ENCODE data around the gene PKDCC. TPM values are rescaled to one million over a fixed set of nuclear protein-coding genes. Genes with fewer than 3 reads are reported as not detected.

The PKDCC gene
- total and polyA plus RNA-seq, 2 donors = 25.1 to 77.8 TPM

DNA sequence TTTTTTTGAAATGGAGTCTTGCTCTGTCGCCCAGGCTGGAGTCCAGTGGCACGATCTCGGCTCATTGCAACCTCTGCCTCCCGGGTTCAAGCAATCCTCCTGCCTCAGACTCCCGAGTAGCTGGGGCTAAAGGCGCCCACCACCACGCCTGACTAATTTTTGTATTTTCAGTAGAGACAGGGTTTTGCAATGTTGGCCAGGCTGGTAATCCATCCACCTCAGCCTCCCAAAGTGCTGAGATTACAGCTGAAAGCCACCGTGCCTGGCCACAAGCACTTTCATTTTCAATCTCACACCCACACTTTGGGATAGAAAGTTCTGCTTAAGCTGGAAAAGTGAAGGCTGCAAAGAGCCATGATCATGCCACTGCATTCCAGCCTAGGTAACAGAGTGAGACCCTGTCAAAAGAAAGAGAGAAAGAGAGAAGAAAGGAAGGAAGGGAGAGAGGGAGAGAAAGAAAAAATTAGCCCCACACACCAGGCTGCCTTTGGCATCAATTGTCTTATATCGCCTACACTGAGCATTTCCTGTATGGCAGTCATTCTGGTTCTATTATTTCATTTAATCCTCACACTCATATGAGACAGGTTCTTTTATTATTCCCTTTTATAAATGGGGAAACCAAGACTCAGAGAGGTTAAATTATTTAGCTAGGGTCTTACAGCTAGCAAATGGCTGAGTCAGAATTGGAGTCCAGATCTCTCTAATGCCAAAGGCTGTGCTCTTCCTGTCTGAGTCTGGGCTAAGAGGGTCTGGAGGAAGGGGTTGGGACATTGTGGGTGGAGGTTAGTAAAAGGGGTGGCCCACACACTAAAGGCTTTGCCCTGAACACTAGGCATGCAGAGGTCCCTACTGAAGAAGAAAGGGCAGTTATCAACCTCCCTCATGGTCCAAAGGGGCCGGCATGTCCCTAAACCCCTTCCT, 37.9 kb upstream of the PKDCC start:
- no peak overlapping the region for H3K4me3 ChIP-seq (ENCODE audit: low read length in 2 of 2)
- H3K4me1 ChIP-seq (ENCODE audit: control insufficient read depth in 2 of 2, insufficient read depth in 2 of 2, low read length in 2 of 2) = peaks cover 0 to 7% of the 10 kb centered on the region in 2 donors
- DNase-seq (ENCODE audit: low read depth in 6 of 9, low spot score in 9 of 9) = no peak
- H3K36me3 ChIP-seq (ENCODE audit: control insufficient read depth in 2 of 2, insufficient read depth in 2 of 2, low read length in 1 of 2) = no peaks in the 10 kb centered on the region
- 84% methylated on average over 10 of the region's 10 CpGs for WGBS
- no peak overlapping the region for H3K27ac ChIP-seq (ENCODE audit: low read depth in 1 of 2, low read length in 1 of 2)
- H3K27me3 ChIP-seq (ENCODE audit: control insufficient read depth in 2 of 2, insufficient read depth in 1 of 2, low read length in 1 of 2) = no peaks in the 10 kb centered on the region
- H3K9me3 ChIP-seq (ENCODE audit: control insufficient read depth in 2 of 2, insufficient read depth in 1 of 2, low read length in 1 of 2) = no peaks in the 10 kb centered on the region

DNA sequence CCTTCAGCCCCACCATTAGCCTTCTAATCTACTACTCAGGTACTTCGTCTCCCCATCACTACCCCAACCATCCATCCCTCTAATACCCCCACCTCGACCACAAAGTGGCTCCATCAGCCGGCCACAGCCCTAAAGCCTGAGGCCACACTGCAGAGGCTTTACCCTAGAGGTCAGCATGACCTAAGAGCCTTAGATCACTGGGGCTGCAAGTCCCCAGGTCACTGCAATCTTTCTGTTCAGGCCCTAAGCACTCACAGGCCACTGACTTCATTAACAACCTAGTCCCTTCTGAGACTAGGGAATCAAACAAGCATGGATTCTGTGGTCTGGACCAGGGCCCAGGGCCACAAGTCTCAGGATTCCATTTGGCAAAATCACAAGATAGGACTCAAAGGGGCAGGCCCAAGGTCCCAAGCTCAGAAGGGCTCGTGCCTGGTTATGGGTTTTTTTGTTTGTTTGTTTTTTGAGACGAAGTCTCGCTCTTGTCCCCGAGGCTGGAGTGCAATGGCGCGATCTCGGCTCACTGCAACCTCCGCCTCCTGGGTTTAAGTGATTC, 37.0 kb upstream of the PKDCC start:
- Histone ChIP-seq H3K4me3 (ENCODE audit: low read length in 2 of 2) (no peak overlapping the region), H3K27me3 (ENCODE audit: control insufficient read depth in 2 of 2, insufficient read depth in 1 of 2, low read length in 1 of 2) (no peaks in the 10 kb centered on the region), H3K36me3 (ENCODE audit: control insufficient read depth in 2 of 2, insufficient read depth in 2 of 2, low read length in 1 of 2) (no peaks in the 10 kb centered on the region), H3K9me3 (ENCODE audit: control insufficient read depth in 2 of 2, insufficient read depth in 1 of 2, low read length in 1 of 2) (no peaks in the 10 kb centered on the region), H3K4me1 (ENCODE audit: control insufficient read depth in 2 of 2, insufficient read depth in 2 of 2, low read length in 2 of 2) (peaks cover 0 to 7% of the 10 kb centered on the region in 2 donors), H3K27ac (ENCODE audit: low read depth in 1 of 2, low read length in 1 of 2) (no peak overlapping the region)
- WGBS = 92% methylated on average over 11 of the region's 11 CpGs
- DNase-seq (ENCODE audit: low read depth in 6 of 9, low spot score in 9 of 9) = no peak

DNA sequence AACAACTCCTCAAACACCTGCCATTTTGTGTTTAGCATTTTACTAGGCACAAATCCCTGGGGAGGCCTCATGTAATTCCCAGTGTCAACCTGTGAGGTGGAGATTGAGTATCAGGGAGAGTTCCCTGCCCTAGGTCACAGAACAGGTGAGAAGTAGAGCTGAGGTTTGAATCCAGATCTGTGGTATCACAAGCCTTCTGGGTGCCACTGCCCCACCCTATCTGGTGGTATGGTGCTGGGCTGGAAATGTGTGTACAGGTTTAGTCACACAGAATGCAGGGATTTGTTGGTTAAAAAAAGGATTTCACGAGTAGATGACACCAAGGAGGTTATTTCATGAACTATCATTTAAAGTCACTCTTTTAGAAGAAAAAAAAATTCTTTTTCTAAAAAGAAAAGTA, 35.7 kb upstream of the PKDCC start:
- no peak overlapping the region for H3K4me3 ChIP-seq (ENCODE audit: low read length in 2 of 2)
- WGBS = 90% methylated on average over 1 of the region's 1 CpG

DNA sequence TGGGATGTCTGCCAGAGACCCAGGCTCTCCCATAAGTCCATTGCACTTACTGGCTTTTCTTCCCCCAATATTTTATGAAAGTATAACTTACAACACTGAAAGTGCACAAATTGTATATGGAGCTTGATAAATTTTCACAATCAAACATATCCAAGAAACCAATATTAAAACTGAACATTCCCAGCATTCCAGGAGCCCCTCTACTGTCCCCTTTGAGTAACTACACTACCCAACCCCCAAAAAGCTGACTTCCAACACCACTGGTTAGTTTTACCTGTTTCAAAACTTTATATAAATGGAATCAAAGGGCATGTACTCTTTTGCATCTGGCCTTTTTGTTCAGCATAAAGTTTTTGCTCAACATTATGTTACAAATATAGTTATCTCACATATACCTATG, 35.2 kb upstream of the PKDCC start:
- Histone ChIP-seq H3K36me3 (ENCODE audit: control insufficient read depth in 2 of 2, insufficient read depth in 2 of 2, low read length in 1 of 2) (no peaks in the 10 kb centered on the region), H3K4me3 (ENCODE audit: low read length in 2 of 2) (no peak overlapping the region), H3K27ac (ENCODE audit: low read depth in 1 of 2, low read length in 1 of 2) (no peak overlapping the region), H3K4me1 (ENCODE audit: control insufficient read depth in 2 of 2, insufficient read depth in 2 of 2, low read length in 2 of 2) (peaks cover 0 to 7% of the 10 kb centered on the region in 2 donors), H3K27me3 (ENCODE audit: control insufficient read depth in 2 of 2, insufficient read depth in 1 of 2, low read length in 1 of 2) (no peaks in the 10 kb centered on the region), H3K9me3 (ENCODE audit: control insufficient read depth in 2 of 2, insufficient read depth in 1 of 2, low read length in 1 of 2) (no peaks in the 10 kb centered on the region)
- DNase-seq (ENCODE audit: low read depth in 6 of 9, low spot score in 9 of 9) = no peak

More for the DNA sequence above, 35.7 kb upstream of the PKDCC start:
- DNase-seq (ENCODE audit: low read depth in 6 of 9, low spot score in 9 of 9) = no peak
- H3K36me3 ChIP-seq (ENCODE audit: control insufficient read depth in 2 of 2, insufficient read depth in 2 of 2, low read length in 1 of 2) = no peaks in the 10 kb centered on the region
- H3K27me3 ChIP-seq (ENCODE audit: control insufficient read depth in 2 of 2, insufficient read depth in 1 of 2, low read length in 1 of 2) = no peaks in the 10 kb centered on the region
- peaks cover 0 to 7% of the 10 kb centered on the region in 2 donors for H3K4me1 ChIP-seq (ENCODE audit: control insufficient read depth in 2 of 2, insufficient read depth in 2 of 2, low read length in 2 of 2)
- no peak overlapping the region for H3K27ac ChIP-seq (ENCODE audit: low read depth in 1 of 2, low read length in 1 of 2)
- no peaks in the 10 kb centered on the region for H3K9me3 ChIP-seq (ENCODE audit: control insufficient read depth in 2 of 2, insufficient read depth in 1 of 2, low read length in 1 of 2)

DNA sequence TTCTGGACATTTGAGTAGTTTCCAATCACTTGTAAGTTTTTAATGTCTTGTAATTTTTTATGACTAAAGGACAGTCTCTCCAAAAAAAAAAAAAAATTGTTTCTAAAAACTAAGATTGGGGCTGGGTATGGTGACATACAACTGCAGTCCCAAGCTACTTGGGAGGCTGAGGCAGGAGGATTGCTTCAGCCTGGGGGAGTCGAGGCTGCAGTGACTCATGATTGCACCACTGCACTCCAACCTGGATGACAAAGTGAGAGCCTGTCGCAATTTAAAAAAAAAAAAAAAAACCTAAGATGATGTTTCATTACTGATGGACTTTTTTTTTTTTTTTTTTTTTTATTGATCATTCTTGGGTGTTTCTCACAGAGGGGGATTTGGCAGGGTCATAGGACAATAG, 34.4 kb upstream of the PKDCC start:
- WGBS = 96% methylated on average over 2 of the region's 2 CpGs
- Histone ChIP-seq H3K4me1 (ENCODE audit: control insufficient read depth in 2 of 2, insufficient read depth in 2 of 2, low read length in 2 of 2) (peaks cover 0 to 5% of the 10 kb centered on the region in 2 donors), H3K27ac (ENCODE audit: low read depth in 1 of 2, low read length in 1 of 2) (no peak overlapping the region), H3K9me3 (ENCODE audit: control insufficient read depth in 2 of 2, insufficient read depth in 1 of 2, low read length in 1 of 2) (no peaks in the 10 kb centered on the region), H3K4me3 (ENCODE audit: low read length in 2 of 2) (no peak overlapping the region), H3K27me3 (ENCODE audit: control insufficient read depth in 2 of 2, insufficient read depth in 1 of 2, low read length in 1 of 2) (no peaks in the 10 kb centered on the region), H3K36me3 (ENCODE audit: control insufficient read depth in 2 of 2, insufficient read depth in 2 of 2, low read length in 1 of 2) (no peaks in the 10 kb centered on the region)
- no peak for DNase-seq (ENCODE audit: low read depth in 6 of 9, low spot score in 9 of 9)

DNA sequence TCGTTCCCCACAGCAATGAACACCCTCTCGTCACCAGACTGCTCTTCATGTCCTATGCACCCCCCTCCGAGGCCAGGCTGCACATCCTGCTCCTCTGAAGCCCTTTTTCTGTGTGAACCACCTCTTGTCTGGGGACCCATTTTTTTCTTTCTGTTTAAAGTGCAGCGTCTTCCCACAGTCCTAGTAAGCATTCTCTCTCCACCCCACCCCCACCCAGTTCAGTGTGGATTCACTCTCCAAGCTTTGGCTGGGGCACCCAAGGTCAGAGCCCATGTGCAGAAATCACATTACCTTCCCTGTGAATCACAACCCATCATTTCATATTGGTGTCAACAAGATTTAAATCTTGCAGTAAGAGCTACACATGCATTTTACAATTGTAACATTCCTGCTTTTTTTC, 26.4 kb upstream of the PKDCC start:
- H3K9me3 ChIP-seq (ENCODE audit: control insufficient read depth in 2 of 2, insufficient read depth in 1 of 2, low read length in 1 of 2) = no peaks in the 10 kb centered on the region
- H3K4me3 ChIP-seq (ENCODE audit: low read length in 2 of 2) = no peak overlapping the region
- H3K36me3 ChIP-seq (ENCODE audit: control insufficient read depth in 2 of 2, insufficient read depth in 2 of 2, low read length in 1 of 2) = no peaks in the 10 kb centered on the region
- no peaks in the 10 kb centered on the region for H3K27me3 ChIP-seq (ENCODE audit: control insufficient read depth in 2 of 2, insufficient read depth in 1 of 2, low read length in 1 of 2)
- DNase-seq (ENCODE audit: low read depth in 6 of 9, low spot score in 9 of 9) = no peak
- H3K4me1 ChIP-seq (ENCODE audit: control insufficient read depth in 2 of 2, insufficient read depth in 2 of 2, low read length in 2 of 2) = peaks cover 0 to 16% of the 10 kb centered on the region in 2 donors
- no peak overlapping the region for H3K27ac ChIP-seq (ENCODE audit: low read depth in 1 of 2, low read length in 1 of 2)
- 90% methylated on average over 4 of the region's 4 CpGs for WGBS

DNA sequence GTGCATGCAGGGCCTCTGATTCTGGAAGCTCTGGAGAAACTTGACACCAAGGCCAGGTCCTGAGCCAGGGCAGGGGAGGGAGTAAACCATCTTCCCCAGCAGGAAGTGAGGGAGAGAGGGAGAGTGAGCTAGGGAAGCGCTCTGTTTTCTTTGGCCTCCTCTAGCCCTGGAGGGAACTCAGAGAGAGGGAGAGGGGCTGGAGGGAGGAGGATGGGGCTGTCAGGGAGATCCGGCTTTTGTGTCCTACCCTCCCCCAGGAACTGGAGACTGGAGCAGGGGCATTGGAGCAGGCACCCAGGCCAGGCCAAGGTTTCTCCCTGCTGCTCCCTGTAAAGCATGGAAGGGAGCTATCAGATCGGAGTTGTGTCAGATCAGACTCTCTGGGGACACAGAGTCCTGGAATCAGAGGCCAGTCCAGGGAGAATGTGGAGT, 22.7 kb upstream of the PKDCC start:
- H3K4me3 ChIP-seq (ENCODE audit: low read length in 2 of 2) = no peak overlapping the region
- no peaks in the 10 kb centered on the region for H3K9me3 ChIP-seq (ENCODE audit: control insufficient read depth in 2 of 2, insufficient read depth in 1 of 2, low read length in 1 of 2)
- no peaks in the 10 kb centered on the region for H3K36me3 ChIP-seq (ENCODE audit: control insufficient read depth in 2 of 2, insufficient read depth in 2 of 2, low read length in 1 of 2)
- no peaks in the 10 kb centered on the region for H3K27me3 ChIP-seq (ENCODE audit: control insufficient read depth in 2 of 2, insufficient read depth in 1 of 2, low read length in 1 of 2)
- H3K27ac ChIP-seq (ENCODE audit: low read depth in 1 of 2, low read length in 1 of 2) = peak overlapping the region; percentile 25 to 72
- H3K4me1 ChIP-seq (ENCODE audit: control insufficient read depth in 2 of 2, insufficient read depth in 2 of 2, low read length in 2 of 2) = peaks cover 0 to 36% of the 10 kb centered on the region in 2 donors
- no peak for DNase-seq (ENCODE audit: low read depth in 6 of 9, low spot score in 9 of 9)
- WGBS = 96% methylated on average over 3 of the region's 3 CpGs

DNA sequence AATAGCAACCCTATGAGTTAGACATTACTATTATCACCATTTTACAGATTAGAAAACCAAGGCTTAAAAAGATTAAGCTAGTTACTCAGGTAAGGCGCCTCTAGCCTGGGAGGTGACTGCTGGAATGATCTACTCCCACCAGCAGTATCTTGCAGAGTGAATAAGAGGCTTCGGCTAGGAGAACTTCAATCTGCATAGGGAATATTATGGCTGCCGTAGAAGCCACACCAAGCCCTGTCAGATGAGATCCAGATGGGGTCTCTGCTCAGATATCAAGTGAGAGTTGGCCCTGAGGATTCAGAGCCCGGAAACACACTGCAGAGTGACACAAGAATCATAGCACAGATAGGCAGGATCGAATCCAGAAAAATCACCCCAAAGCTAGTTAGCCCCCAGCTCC, 21.5 kb upstream of the PKDCC start:
- Histone ChIP-seq H3K4me3 (ENCODE audit: low read length in 2 of 2) (no peak overlapping the region), H3K9me3 (ENCODE audit: control insufficient read depth in 2 of 2, insufficient read depth in 1 of 2, low read length in 1 of 2) (no peaks in the 10 kb centered on the region), H3K36me3 (ENCODE audit: control insufficient read depth in 2 of 2, insufficient read depth in 2 of 2, low read length in 1 of 2) (no peaks in the 10 kb centered on the region), H3K27me3 (ENCODE audit: control insufficient read depth in 2 of 2, insufficient read depth in 1 of 2, low read length in 1 of 2) (peaks cover 0 to 6% of the 10 kb centered on the region in 2 donors), H3K4me1 (ENCODE audit: control insufficient read depth in 2 of 2, insufficient read depth in 2 of 2, low read length in 2 of 2) (peaks cover 0 to 42% of the 10 kb centered on the region in 2 donors), H3K27ac (ENCODE audit: low read depth in 1 of 2, low read length in 1 of 2) (no peak overlapping the region)
- DNase-seq (ENCODE audit: low read depth in 6 of 9, low spot score in 9 of 9) = no peak
- 98% methylated on average over 5 of the region's 5 CpGs for WGBS

DNA sequence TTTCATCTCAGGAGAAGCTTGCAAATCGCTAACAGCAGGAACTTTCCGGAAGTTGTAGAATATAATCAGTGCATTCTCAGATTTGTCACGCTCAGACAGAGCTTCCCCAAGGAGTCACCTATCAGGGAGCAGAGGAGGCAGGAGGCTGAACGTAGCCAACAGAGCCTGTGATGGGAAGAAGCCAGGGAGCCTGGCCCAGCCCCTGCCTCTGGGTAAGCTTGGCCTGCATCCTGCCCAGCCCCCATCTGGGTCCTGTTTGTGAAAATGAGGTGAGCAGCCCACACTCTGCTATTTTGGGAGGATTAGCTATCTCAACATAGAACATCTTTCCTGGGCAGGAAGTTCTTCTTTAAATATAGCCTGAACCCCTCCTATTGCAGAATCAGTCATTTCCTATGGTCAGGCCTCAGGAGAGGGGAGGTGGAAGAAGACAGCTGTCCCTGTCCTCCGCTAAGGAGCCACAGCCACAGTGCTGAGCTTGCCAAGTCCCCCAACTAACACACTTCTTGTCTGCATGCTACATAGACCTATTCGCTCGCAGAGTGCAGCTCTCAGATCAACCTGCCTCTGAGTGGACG, 19.2 kb upstream of the PKDCC start:
- WGBS = 58% methylated on average over 8 of the region's 8 CpGs

More for the DNA sequence above, 19.2 kb upstream of the PKDCC start:
- Histone ChIP-seq H3K27ac (ENCODE audit: low read depth in 1 of 2, low read length in 1 of 2) (peak overlapping the region; percentile 46 to 47), H3K9me3 (ENCODE audit: control insufficient read depth in 2 of 2, insufficient read depth in 1 of 2, low read length in 1 of 2) (no peaks in the 10 kb centered on the region), H3K4me1 (ENCODE audit: control insufficient read depth in 2 of 2, insufficient read depth in 2 of 2, low read length in 2 of 2) (peaks cover 0 to 48% of the 10 kb centered on the region in 2 donors), H3K27me3 (ENCODE audit: control insufficient read depth in 2 of 2, insufficient read depth in 1 of 2, low read length in 1 of 2) (peaks cover 0 to 6% of the 10 kb centered on the region in 2 donors), H3K4me3 (ENCODE audit: low read length in 2 of 2) (no peak overlapping the region), H3K36me3 (ENCODE audit: control insufficient read depth in 2 of 2, insufficient read depth in 2 of 2, low read length in 1 of 2) (no peaks in the 10 kb centered on the region)
- no peak for DNase-seq (ENCODE audit: low read depth in 6 of 9, low spot score in 9 of 9)

Data from thymus (tissue), 11 donors.